ENCODE measurements around the gene ATAD3A.

The ATAD3A gene

DNA sequence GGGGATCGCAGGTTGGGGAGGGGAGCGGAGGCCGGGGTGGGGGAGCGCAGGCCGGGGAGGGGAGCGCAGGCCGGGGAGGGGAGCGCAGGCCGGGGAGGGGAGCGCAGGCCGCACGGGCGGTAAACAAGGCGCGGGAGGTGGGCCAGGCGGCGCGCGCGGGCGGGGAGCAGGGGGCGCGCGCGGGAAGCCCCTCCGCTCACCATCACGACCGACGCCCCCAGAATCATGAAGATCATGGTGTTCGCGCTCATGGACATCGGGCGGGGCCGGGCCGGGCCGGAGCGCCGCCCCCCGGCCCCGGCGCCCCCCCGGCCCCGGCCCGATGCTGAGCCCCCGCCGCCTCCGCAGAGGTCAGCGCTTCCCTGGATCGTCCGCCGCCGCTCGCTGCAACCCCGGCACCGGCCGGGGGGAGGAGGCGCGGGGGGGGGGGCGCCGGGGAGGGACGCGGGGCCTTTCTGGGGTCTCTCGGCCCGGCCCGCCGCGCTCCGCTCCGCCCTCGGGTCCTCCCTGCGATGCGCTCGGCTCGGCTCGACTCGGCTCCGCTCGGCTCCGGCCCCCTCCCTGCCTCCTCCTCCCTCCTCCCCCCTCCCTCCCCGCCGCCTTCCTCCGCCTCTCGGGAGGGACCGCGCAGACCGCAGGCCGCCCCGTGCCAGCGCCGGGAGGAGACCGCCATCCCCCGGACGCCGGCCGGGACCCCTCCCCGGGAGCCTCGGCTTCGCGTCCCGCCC is 28.3 kb downstream of the ATAD3A start, which contains the start of gene TMEM240:
TSS of gene TMEM240 (minus strand) at position 535 of the 728 bp plus-strand sequence. CDS start at position 257, 278 bp downstream.
- DNase-seq (ENCODE audit: low spot score), result peak; percentile 89

DNA sequence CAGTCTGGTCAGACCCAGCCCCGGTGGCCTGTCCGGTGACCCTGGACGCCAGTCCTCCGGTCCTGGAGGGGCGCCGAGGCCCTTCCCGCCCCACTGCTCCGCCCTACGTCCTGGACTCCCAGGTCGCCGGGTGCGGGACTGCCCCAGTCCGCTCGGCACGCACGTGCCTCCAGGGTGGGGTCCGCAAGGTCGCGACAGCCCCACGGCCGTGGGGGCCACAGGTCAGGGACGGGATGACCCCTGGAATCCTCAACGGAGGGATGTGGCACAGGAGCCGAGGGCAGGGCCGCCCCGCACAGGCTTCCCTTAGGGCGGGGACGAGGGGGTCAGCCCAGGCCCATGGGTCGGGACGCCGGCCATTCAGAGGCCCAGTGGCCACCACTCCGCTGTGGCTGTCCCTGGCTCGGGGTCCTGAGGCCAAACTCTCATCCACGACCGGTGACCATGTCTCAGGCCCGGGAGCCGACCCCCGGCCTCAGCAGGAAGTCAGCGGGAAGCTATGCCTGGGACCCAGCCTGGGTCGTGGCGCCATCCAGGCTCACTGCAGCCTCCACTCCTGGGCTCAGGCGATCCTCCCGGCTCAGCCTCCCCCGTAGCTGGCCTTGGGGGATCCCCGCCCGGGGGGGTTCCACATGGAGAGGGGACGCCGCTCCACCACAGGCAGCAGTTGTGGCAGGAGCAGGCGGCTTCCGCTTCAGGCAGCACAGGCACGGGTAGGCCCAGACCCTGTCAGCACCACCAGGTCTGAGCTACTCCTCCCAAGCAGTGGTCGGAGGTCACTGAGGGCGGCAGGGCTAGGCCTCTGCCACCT is 29.1 kb downstream of the ATAD3A start:
- no peak for DNase-seq (ENCODE audit: low spot score)

DNA sequence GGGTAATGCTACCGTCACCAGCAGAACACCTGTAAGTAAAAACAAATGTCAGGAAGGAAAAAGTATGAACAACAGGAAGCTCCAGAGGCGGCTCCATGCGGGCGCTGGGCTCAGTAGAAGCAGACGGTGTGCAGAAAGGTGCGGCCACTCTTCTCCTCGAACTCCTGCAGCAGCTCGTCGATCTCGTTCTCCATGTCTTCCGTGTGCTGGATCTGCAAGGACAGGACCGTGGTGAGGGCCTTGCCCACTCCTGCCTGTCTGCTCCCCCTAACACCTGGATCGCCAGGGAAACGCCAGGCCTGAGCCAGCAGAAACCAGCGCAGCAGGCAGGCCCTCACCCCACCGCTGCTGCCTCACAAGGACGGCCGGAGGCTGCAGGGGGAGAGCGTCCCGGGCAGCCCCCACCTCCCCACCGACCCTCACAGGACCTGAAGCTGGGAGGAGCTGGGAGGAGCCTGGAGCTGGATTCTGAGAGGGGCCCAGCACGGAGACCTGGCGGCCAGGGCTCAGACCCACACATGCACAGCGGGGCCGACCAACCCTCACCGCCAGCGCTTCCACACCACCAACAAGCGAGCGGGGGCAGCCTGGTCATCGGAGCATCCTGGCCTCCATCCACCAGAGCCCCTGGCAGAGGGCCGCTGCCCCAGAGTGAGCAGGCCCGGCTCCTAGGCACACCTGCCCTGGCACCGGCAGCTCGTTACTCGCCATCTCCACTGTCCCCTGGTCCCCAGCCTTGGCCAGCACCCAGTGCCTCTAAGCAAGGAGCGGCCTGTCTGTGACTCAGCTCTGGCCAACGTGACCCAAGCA is 30.2 kb downstream of the ATAD3A start:
- no peak for DNase-seq (ENCODE audit: low spot score)

DNA sequence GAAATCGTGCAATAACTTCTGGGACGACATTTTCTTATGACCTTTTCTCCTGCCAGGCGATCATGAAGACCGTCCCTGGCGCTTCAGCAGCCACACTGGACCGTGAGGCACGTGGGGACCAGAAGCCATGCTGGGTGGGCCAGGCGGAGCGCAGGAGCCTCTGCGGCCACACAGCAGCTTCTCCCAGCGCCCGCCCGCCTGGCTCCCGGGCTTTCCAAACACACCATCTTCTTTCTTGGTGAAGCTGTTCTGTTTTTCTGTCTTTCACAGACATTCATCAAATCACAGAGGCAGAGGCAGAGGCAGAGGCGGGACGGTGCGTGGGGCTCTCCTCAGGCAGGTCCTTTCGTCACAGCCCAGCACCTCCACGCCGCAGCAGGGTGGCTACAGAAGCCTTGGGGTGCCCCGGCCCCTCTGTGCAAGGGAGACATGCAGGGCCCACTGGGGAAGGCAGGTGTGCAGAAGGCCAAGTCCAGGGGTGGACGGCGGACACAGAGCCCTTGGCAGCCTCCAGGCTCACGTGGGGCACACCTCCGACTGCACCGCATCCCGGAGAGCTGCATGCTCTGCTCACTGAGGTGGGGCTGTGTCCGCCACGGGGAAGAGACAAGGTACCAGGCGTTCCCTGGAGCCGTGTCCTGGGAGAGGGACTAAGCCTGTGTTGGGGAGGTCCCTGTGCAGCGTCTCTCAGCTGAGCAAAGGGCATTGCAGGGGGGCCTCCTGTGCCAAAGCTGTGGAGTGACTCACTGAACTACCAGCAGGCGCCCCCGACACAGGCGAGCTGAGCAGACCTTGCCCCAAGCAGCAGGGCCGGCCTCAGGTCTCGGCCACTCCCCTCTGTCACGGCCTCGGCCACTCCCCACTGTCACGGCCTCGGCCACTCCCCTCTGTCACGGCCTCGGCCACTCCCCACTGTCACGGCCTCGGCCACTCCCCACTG is 31.1 kb downstream of the ATAD3A start:
- DNase-seq (ENCODE audit: low spot score), result no peak

DNA sequence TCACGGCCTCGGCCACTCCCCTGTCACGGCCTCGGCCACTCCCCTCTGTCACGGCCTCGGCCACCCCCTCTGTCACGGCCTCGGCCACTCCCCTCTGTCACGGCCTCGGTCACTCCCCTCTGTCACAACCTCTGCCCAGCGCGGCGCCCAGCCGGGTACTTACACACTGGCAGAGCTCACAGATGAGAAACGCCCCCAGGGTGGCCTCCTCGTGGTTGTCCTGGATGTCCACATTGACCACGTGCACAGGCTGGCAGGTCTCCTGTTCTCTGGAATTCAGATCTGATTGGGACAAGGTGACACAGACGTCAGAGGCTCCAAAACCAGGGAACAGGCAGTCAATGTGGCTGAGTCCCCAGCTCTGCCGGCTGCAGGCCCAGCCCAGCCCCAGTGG is 31.7 kb downstream of the ATAD3A start:
- peak; percentile 72 for DNase-seq (ENCODE audit: low spot score)

DNA sequence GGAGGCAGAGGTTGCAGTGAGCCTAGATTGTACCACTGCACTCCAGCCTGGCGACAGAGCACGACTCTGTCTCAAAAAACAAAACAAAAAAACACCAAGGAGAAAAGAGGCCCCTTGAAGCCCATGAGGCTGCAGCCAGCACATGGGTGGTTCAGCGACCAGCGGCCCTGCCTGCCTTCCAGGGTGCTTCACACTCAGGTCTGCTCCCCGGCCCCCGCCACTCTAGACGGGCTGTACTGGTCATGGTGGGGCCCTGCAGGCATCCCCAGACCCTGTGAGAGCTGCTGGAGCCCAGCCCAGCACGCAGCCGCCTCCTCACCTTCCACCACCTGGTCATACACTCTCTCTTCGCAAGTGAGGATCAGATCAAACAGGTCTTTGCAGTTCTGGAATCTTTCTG is 32.6 kb downstream of the ATAD3A start:
- DNase-seq (ENCODE audit: low spot score), result no peak

DNA sequence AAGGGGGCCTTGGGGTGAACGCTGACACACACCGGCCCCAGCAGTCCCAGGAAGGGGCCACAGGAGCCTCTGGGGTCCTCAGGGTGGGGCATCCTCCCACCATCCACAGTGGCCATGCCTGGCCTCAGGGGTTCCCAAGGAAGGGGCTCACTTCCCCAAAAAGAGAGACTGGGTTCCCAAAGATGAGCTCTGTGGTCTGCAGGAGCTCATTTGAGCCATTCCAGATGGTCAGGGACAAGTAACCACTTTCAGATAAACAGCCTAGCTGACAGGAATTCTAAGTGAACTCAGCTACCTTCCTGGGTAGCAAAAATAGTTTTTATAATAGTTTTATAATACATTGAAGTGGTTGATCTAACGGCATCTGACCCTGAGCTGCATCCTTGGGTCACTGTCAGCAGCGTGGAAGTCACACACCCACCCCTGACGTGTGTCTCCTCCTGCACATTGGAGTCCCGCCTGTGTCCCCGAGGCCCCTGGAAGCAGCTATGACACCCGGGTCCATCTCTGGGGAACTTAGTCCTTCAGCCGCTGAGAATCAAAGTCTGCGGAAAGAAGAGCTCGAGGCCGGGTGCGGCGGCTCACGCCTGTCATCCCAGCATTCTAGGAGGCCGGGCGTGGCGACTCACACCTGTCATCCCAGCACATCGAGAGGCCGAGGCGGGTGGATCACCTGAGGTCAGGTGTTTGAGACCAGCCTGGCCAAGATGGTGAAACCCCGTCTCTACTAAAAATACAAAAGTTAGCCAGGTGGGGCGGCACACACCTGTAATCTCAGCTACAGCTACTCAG is 34.2 kb downstream of the ATAD3A start:
- no peak for DNase-seq (ENCODE audit: low spot score)

DNA sequence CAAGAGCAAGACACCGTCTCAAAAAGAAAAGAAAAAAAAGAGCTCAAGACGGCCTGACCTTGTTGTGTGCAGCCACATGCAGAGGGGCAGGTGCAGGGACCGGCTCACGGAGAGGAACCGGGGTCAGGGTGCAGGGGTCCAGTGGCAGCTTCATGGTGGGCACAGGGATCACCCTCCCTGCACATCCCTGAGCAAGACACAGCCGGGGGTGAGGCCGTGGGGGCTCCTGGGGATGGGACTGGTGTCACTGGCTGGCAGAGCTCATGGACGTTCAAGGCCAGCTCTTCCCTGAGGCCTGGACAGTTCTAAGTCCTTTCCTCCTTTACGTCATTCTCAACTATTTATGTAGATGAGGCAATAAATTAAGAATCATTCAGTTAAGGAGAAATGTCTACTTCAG is 35.0 kb downstream of the ATAD3A start:
- DNase-seq (ENCODE audit: low spot score), result no peak

DNA sequence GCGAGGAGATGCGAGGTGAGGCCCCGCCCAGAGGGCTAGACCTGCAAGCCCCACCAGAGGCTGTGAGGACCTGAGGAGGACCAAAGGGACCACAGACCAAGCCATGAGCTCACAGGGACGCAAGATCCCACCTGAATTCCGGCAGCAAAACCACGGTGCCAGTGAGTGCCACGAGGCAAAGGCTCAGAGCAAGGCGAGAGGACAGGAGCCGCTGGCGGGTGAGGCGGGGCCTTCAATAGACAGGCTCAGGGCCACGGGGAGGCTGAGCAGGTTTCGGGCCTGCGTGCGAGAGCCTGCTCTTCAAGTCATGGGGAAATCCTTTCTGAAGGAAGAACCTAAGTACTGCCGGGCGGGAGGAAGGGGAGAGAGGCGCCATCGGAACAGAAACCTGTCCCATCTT is 35.5 kb downstream of the ATAD3A start:
- no peak for DNase-seq (ENCODE audit: low spot score)

DNA sequence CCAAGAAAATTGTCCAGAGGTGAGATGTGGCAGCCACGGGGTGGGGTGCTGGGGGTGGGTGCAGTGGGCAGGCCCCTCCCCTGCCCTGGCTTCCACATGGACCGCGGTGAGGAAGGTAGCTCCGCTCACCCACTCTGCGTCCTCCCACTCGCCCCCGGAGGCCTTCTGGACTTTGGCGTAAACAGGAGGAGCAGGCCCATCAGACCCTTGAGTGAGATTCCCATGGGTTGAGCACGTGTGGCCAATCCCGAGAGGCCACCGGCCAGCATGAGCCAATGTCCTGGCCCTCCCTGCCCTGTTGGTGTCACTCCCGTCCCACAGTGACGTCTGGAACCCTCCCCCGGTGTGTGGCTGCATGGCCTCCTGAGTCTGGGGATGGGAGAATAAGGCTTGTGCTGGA is 36.6 kb downstream of the ATAD3A start:
- DNase-seq (ENCODE audit: low spot score), result no peak

DNA sequence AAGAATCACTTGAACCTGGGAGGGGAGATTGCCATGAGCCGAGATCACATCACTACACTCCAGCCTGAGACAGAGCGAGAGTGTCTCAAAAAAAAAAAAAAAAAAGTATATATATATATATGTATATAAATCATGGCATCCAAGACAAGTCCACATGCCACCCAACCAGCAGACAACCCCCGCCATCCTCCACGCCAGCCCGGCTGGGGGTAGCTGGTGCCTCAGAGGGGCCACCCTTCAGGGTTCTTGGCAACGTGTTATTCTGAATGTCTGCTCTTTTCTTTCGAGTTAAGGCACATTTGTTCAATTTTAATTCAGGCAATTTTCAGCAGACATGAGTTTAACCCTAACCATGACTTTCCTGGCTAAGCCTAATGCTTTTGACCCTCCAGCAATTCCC is 38.1 kb downstream of the ATAD3A start:
- DNase-seq (ENCODE audit: low spot score), result no peak

DNA sequence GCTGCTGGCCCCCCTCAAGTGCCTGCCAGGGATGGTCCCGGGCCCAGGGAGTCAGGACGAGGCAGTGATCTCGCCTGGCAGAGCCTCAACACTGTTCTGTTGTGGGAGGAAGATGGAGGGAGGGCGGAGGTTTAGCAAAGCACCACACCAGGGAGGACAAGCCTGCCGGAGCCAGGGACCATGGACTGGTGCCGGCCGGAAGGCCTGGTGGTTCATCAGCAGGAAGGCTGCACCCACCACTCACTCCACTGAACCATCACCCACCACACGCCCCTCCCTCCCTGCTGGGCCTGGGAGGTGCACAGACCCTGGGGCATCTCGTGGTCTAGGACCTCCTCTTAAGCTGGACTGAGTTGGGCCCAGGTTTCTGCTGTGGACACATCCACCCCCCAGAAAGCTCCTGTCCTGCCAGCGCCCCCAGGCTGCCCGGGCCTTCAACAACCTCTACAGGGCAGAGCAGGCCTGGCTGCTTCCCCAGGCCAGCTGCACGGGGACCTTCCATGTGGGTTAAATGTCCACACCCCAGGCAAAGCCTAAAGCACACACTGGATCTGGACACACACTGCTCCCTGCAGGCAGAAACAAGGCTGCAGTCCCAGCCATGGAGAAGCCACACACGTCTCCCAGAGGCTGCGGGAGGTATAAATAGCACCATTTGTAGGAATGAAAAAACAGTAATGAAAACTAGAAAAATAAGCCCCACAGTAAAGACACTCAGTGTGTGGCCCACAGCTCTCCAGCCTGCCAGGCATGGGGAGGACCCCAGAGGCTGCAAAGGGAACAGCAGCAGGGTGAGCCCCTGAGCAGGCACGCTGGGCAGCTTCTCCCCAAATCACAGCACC is 38.9 kb downstream of the ATAD3A start:
- peak; percentile 64 for DNase-seq (ENCODE audit: low spot score)

DNA sequence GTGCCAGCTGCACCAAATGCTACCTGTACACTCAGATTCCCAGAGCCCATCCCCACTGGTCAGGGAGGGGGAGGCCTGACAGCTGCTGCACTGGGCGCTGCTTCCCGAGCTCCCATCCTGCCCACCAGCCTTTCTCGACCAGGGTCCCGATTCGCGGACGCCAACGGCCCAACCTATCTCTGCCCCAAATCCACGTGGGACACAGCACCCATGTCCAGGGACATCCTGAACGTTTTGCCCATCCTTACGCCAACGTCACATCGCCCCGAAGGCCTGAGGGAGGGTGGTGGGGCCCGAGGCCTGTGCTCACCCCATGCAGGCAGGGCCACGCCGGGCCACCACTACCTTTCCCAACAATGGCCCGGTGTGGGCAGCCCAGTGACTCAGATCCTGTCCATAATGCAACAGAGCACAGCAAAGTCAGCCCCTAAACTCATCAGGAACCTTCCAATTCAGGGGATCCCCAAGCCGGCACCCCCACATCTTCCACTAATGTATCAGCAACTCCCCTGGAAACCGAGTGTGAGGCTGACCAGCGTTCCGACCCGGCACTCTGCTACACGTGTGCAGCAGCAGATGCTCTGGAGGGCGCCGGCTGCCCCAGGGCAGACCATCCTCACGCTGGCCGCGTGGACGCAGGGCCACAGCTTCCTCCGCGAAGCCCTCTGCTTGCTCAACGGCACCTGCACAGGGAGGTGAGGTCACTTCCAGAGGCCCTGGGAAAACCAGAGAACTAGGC is 39.7 kb downstream of the ATAD3A start:
- no peak for DNase-seq (ENCODE audit: low spot score)

DNA sequence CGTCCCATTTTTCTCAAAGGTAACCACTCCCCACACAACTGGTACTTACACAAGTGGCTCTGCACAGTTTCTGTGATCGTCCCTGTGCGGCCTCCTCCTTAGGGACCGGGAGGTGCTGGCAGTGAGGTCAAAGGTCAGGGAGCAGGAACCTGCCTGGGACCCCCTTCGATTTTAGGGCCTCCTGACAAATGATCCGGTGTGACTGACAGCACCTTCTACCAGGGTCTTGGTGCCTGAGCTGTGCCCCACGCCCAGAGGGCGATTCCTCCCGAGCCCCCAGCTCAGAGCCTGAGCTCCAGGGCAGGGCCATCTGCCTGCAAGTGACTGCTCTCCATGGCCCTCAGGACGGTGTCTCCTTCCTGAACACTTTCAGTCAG is 40.3 kb downstream of the ATAD3A start:
- DNase-seq (ENCODE audit: low spot score), result no peak

DNA sequence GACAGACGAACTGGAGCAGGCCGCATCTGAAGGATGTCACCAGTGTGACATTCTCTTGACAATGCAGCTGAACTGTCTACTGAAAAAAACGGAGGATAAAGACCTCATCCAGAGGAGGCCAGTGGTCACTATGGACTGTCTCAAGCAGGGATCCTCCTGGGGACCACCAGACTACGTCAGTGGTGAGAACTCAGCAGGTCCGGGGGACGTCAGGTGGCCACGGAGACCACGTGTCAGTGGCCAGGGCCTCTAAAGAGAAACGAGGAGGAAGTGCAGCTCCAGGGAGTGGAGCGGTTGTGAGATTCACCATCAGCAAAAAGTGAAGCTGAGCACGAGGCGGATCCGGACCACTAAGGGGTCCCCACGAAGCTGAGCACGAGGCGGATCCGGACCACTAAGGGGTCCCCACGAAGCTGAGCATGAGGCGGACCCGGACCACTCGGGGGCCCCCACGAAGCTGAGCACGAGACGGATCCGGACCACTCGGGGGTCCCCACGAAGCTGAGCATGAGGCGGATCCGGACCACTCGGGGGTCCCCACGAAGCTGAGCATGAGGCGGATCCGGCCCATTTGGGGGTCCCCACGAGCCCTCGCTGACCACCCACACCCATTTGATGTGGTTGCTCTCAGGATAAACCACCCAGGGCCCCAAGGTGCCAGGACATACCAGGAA is 42.0 kb downstream of the ATAD3A start:
- DNase-seq (ENCODE audit: low spot score), result no peak

DNA sequence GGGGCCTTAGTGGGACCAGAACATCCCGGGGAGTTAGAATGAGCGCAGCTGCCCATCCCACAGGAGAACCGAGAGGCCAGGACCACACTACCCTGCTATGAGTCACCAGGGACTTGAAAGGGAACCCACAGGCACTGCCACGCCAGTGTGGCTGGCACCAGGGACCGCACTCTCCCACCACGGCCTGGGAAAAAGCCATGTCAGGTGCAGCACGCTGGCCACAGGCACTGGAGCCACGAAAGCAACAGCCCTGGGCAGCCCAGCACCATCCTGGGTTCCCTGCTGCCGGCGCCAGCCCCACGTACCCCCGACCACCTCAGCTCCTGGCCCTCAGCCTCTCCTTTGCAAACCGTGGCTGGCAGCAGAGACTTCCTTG is 42.6 kb downstream of the ATAD3A start:
- DNase-seq (ENCODE audit: low spot score), result no peak

DNA sequence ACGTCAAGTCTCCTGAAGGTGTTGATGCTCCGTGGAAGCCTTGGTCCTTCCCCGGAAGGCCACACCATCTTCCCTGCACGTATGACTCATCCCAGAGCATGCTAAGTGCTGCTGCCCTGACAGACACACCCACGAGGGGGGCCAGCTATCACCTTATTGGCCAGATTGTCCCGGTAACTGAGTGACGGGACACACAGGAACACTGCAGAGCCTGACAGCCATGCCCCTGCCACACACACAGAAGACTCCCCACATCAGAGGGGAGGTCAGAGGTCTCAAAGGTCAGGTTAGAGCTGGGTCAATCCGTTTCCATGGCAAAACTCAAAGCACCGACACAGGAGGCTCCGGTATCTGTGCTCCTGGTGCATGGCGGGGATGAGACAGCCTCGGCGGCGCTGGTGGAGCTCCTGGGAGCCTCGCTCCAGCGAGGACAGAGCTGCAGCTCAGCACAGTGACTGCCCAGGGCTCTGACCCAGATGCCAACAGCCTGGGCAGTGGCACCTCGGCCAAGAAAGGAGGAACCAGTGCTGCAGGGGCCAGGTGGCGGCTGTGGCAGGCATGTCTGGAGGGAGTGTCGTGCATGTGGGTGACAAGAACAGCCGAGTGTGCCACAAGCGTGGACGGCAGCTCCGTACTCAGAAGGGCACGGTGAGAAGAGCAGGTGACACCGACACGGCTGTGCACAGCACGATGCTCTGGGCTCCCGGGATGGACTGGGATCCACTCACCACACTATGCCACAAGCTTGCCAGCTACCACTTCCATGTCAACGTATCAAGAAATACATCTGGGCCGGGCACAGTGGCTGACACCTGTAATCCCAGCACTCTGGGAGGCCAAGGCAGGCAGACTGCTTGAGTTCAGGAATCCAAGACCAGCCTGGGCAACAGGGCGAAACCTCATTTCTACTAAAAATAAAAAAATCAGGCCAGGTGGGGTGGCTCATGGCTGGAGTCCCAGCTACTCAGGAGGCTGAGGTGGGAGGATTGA is 43.3 kb downstream of the ATAD3A start:
- peak; percentile 89 for DNase-seq (ENCODE audit: low spot score)

Data from AG08395 (cell line).